SK-MEL-5 (cell line): ENCODE measurements around the gene CD46. TPM values are rescaled to one million over a fixed set of nuclear protein-coding genes. Genes with fewer than 3 reads are reported as not detected.

ENCODE experiments used
- small RNA-seq, 2 experiments: library from RNA; depleted of rRNA; stranded (forward); fragments of <200 nt; gene quantifications; one replicate each; pipeline ENCODE3, GENCODE V24; 2014
- total RNA-seq: library from RNA; depleted of rRNA; stranded (reverse); fragments of >200 nt; shearing (Covaris generic); gene quantifications from 2 replicates; pipeline ENCODE4 v1.2.3, GENCODE V29; 2014; rRNA removed

CD46 gene
- total RNA-seq, 1 experiment from 2014 or later, result 60.4 TPM

Small RNA genes lying within 50 kb of the gene (small RNA-seq; reads per million reads assigned to genes)
- 0 reads per million in 2 experiments for gene RNA5SP534

Other genes starting within 250 kb of the CD46 start
- gene CR1L, start 106.9 kb upstream of the CD46 start, total RNA-seq, result not detected in 2 replicates
- gene CD34, start 159.1 kb downstream of the CD46 start, total RNA-seq, result 0.21 TPM in 1 of 2 replicates, not detected in the other